Activated CD4-positive, CD25-positive, alpha-beta regulatory T cell (primary cell): ENCODE data around the gene TF.

ENCODE experiments used
- DNase-seq, 4 experiments: peaks; one replicate each; lab custom pipeline; 2025; lab: John Stamatoyannopoulos, UW

The TF gene

GRCh38 chr3:133747907-133748639 is 1.9 kb downstream of the TF start:
- no peak for DNase-seq

- no peak for DNase-seq
These were observed 3.5 kb downstream of the TF start for GRCh38 chr3:133749427-133750258.

- no peak for DNase-seq
These were observed 4.1 kb downstream of the TF start for GRCh38 chr3:133750259-133750656.

GRCh38 chr3:133753107-133753778 is 7.0 kb downstream of the TF start:
- no peak for DNase-seq

GRCh38 chr3:133753779-133754164 is 7.6 kb downstream of the TF start:
- no peak for DNase-seq

GRCh38 chr3:133754455-133754854 is 8.3 kb downstream of the TF start:
- no peak for DNase-seq

- no peak for DNase-seq
These were observed 9.0 kb downstream of the TF start for GRCh38 chr3:133754973-133755828.

- no peak for DNase-seq
These were observed 10.8 kb downstream of the TF start for GRCh38 chr3:133756716-133757694.

GRCh38 chr3:133757701-133758567 is 11.7 kb downstream of the TF start:
- no peak for DNase-seq

GRCh38 chr3:133758568-133758928 is 12.4 kb downstream of the TF start:
- no peak for DNase-seq

- DNase-seq, result no peak
These were observed 13.0 kb downstream of the TF start for GRCh38 chr3:133758964-133759739.

- DNase-seq, result no peak
These were observed 13.6 kb downstream of the TF start for GRCh38 chr3:133759740-133760305.

GRCh38 chr3:133760916-133761315 is 14.7 kb downstream of the TF start:
- no peak for DNase-seq

- DNase-seq, result no peak
These were observed 15.7 kb downstream of the TF start for GRCh38 chr3:133761605-133762484.

GRCh38 chr3:133762539-133762938 is 16.3 kb downstream of the TF start:
- DNase-seq, result no peak

GRCh38 chr3:133763797-133764683 is 17.8 kb downstream of the TF start:
- DNase-seq, result no peak

- DNase-seq, result no peak
These were observed 19.1 kb downstream of the TF start for GRCh38 chr3:133765256-133765655.
